Heart right ventricle (tissue), 16 donors: ENCODE data around the gene AGRN. TPM values are rescaled to one million over a fixed set of nuclear protein-coding genes. Genes with fewer than 3 reads are reported as not detected.
A peak's percentile ranks its signal among the peaks of the same experiment; 100 is the strongest.

ENCODE experiments used
- ATAC-seq, 8 donors: fragments of 200-7000 bp; cut with Tn5 transposase; one replicate each; pipeline ENCODE4 v1.9.1; 2020; ENCODE audit warnings: mild to moderate bottlenecking in 8 of 8, moderate library complexity in 8 of 8, moderate number of reproducible peaks in 1 of 8
- DNase-seq, 2 donors: peaks; one replicate each; pipeline ENCODE4 v3.0.0-alpha.2; 2020
- H3K27ac ChIP-seq, 10 donors: fragments of 200-600 bp; sonication (generic) in 2 of 10; one replicate each; pipeline versions ENCODE4 v1.5.0 to v1.8.0; 2020 to 2022; ENCODE audit warnings: mild to moderate bottlenecking in 3 of 10
- H3K27me3 ChIP-seq, 7 donors: fragments of 200-600 bp; one replicate each; pipeline ENCODE4 v1.8.0; 2021 to 2022; ENCODE audit warnings: mild to moderate bottlenecking in 2 of 7
- H3K36me3 ChIP-seq, 9 donors: fragments of 200-600 bp; sonication (generic) in 1 of 9; one replicate each; pipeline versions ENCODE4 v1.5.0 to v1.8.0; 2020 to 2022; ENCODE audit warnings: mild to moderate bottlenecking in 2 of 9
- H3K4me1 ChIP-seq, 9 donors: fragments of 200-600 bp; sonication (generic) in 1 of 9; one replicate each; pipeline versions ENCODE4 v1.5.0 to v1.8.0; 2020 to 2022; ENCODE audit warnings: mild to moderate bottlenecking in 4 of 9
- H3K4me3 ChIP-seq, 10 donors: fragments of 200-600 bp; sonication (generic) in 2 of 10; one replicate each; pipeline versions ENCODE4 v1.5.0 to v1.8.0; 2020 to 2022; ENCODE audit warnings: mild to moderate bottlenecking in 7 of 10, moderate library complexity in 2 of 10
- H3K9me3 ChIP-seq, 11 donors: fragments of 200-600 bp in 10 of 11; sonication (generic) in 2 of 11; one replicate each; pipeline versions ENCODE4 v1.5.0 to v1.8.0; 2013 to 2022; ENCODE audit warnings: mild to moderate bottlenecking in 2 of 11, control low read depth in 1 of 11, moderate library complexity in 1 of 11
- CTCF ChIP-seq, 9 donors: fragments of 200-600 bp; sonication (generic) in 2 of 9; IDR thresholded peaks; one replicate each; pipeline versions ENCODE4 v1.5.0 to v1.8.0; 2021 to 2022; ENCODE audit warnings: antibody characterized with exemption in 9 of 9, mild to moderate bottlenecking in 5 of 9, moderate library complexity in 1 of 9
- WGBS, 2 donors: extraction: QIAGEN DNeasy Blood & Tissue Kit; methylation state at CpG; one replicate each; pipeline ENCODE4 v1.1.7; 2013; ENCODE audit warnings: inconsistent platforms in 1 of 2; 5-methylcytosine and 5-hydroxymethylcytosine counted together
- intact Hi-C, 10 donors: fragments of 100-400 bp; cut with DNase I; formaldehyde crosslinking; loops; one replicate each; pipeline versions ENCODE4 v1.11.1 to v1.14.2; 2022
- polyA plus RNA-seq, 2 donors: library from polyadenylated mRNA; stranded (reverse); fragments of 200-250 nt; gene quantifications; one replicate each; pipeline ENCODE4 v1.2.3, GENCODE V29; 2013
- total RNA-seq, 10 donors: library from RNA; stranded (reverse); fragmentation: NEBNext Ultra II Directional in 3 of 10; extraction: Animal tissue kit (Norgen Biotek cat#: 25700) in 3 of 10; gene quantifications; one replicate each; pipeline versions ENCODE4 v1.2.1 to v1.2.4, GENCODE V29; 2021 to 2023
- donor health status: Arrhythmogenic right ventricular cardiomyopathy.
- donor health status: ischemic (EF 13 %, LVEDD 7.1; RV severe dilation, severe dysfunction).
- donor health status: healthy with polysubstance abuse.
- donor health status: DM: no; HTN: yes; CAD: no.
- donor health status: DM: no; HTN: no; CAD: no.
- donor health status: ischemic (EF 25% LVEDD 6.9; RV normal size, moderate dysfunction).
- donor health status: ischemic (EF 25% LVEDD 5.7; RV mildly dilated, moderate dysfunction).
- donor health status: healthy.
- donor health status: DM: yes; HTN: yes; CAD: no.
- donor health status: Ischemic cardiomyopathy.
- donor health status: ischemic (EF 35%, LVEDD 5.7; RV mildly dilated, moderate dysfunction).
- donor health status: nonischemic (EF 11% LVEDD 7.7; RV severe dilation, severe dysfunction).
- donor health status: DM: yes; HTN: yes; CAD: no.
- donor health status: PGD.
- donor health status: ischemic (EF 29% LVEDD 5.4; RV normal size, mild dysfunction).
- donor health status: nonischemic (EF 23%, LVEDD 6.1; RV moderate dilation, normal function).

Gene AGRN
- total and polyA plus RNA-seq, 12 donors: 11.5 to 33.9 (median 18.3) TPM

- intact Hi-C loops: loop anchor here in 4 of 10 donors (5.0 to 10.0 kb wide), 4 partner anchors 35 to 190 kb away; partner anchors contain the start of genes ISG15 (in 1 of the 4) and PERM1 (in 1 of the 4)
- TF ChIP-seq CTCF (IDR thresholded peaks at IDR 0.05): no peak
- no peaks in the 10 kb centered on the region for H3K36me3 ChIP-seq
- 82 to 85% methylated on average over 52 to 54 of the region's 54 CpGs for WGBS, 2 donors
- DNase-seq (no peak), ATAC-seq (no peak)
- no peak overlapping the region for H3K27ac ChIP-seq
- no peaks in the 10 kb centered on the region for H3K9me3 ChIP-seq
- peaks cover 26 to 80% (median 70%) of the 10 kb centered on the region in 7 donors for H3K27me3 ChIP-seq
- no peak overlapping the region for H3K4me3 ChIP-seq
- peaks cover 7 to 34% (median 26%) of the 10 kb centered on the region in 9 donors for H3K4me1 ChIP-seq
These were observed 47.5 kb downstream of the AGRN start for GRCh38 chr1:1067284-1067859.

- H3K36me3 ChIP-seq: no peaks in the 10 kb centered on the region
- intact Hi-C loops: loop anchor here in 4 of 10 donors (5.0 to 10.0 kb wide), 4 partner anchors 36 to 191 kb away; partner anchors contain the start of genes ISG15 (in 1 of the 4) and PERM1 (in 1 of the 4)
- no peaks in the 10 kb centered on the region for H3K9me3 ChIP-seq
- no peak for TF ChIP-seq CTCF (IDR thresholded peaks at IDR 0.05)
- peaks cover 26 to 76% (median 67%) of the 10 kb centered on the region in 7 donors for H3K27me3 ChIP-seq
- peak overlapping the region in 5 of 10 donors; percentile 44 to 57 (median 48) for H3K4me3 ChIP-seq
- H3K27ac ChIP-seq: no peak overlapping the region
- no peak for DNase-seq
- no peak for ATAC-seq
- H3K4me1 ChIP-seq: peaks cover 7 to 30% (median 21%) of the 10 kb centered on the region in 9 donors
- WGBS, 2 donors: 49 to 52% methylated on average over 32 of the region's 32 CpGs
These were observed 48.1 kb downstream of the AGRN start for GRCh38 chr1:1067860-1068516.

- Histone ChIP-seq H3K36me3 (no peaks in the 10 kb centered on the region), H3K27me3 (peaks cover 26 to 76% (median 67%) of the 10 kb centered on the region in 7 donors), H3K9me3 (no peaks in the 10 kb centered on the region), H3K27ac (no peak overlapping the region), H3K4me1 (peaks cover 7 to 29% (median 21%) of the 10 kb centered on the region in 9 donors), H3K4me3 (peak overlapping the region in 9 of 10 donors; percentile 35 to 57 (median 47))
- DNase-seq (no peak), ATAC-seq (no peak)
- intact Hi-C loops: loop anchor here in 4 of 10 donors (5.0 to 10.0 kb wide), 4 partner anchors 36 to 191 kb away; partner anchors contain the start of genes ISG15 (in 1 of the 4) and PERM1 (in 1 of the 4)
- no peak for TF ChIP-seq CTCF (IDR thresholded peaks at IDR 0.05)
- 2% methylated on average over 50 to 55 of the region's 55 CpGs for WGBS, 2 donors
These were observed 48.7 kb downstream of the AGRN start for GRCh38 chr1:1068517-1069055.

GRCh38 chr1:1069056-1069710 lies 49.3 kb downstream of the AGRN start:
- Histone ChIP-seq H3K4me1 (peaks cover 4 to 23% (median 15%) of the 10 kb centered on the region in 9 donors), H3K4me3 (peak overlapping the region in 9 of 10 donors; percentile 35 to 57 (median 47)), H3K27me3 (peaks cover 26 to 76% (median 66%) of the 10 kb centered on the region in 7 donors), H3K9me3 (no peaks in the 10 kb centered on the region), H3K36me3 (no peaks in the 10 kb centered on the region), H3K27ac (no peak overlapping the region)
- intact Hi-C loops: loop anchor here in 4 of 10 donors (5.0 to 10.0 kb wide), 4 partner anchors 37 to 192 kb away; partner anchors contain the start of genes ISG15 (in 1 of the 4) and PERM1 (in 1 of the 4)
- WGBS, 2 donors: 1 to 3% methylated on average over 62 to 75 of the region's 75 CpGs
- no peak for TF ChIP-seq CTCF (IDR thresholded peaks at IDR 0.05)
- DNase-seq (peak; percentile 38 to 77), ATAC-seq (peak; percentile 45 to 72 (median 58))
